T-helper 2 cell (primary cell): Measurements from ENCODE around the gene EHD1.
"Not testable (repeated sequence)": the region's sequence is repeated elsewhere in the genome, so short reads cannot be mapped to it uniquely, and the experiment has no call there.

Source experiments
- DNase-seq, 5 experiments: peaks; one replicate each; pipeline versions ENCODE4 v3.0.0 to v3.0.0-alpha.2; 2012 to 2022

Gene EHD1

GRCh38 chr11:64855596-64856304, 22.7 kb downstream of the EHD1 start:
- DNase-seq = peak in 1 of 5 experiments; percentile 60

- DNase-seq = peak in 2 of 5 experiments; percentile 35 to 65
Observed at GRCh38 chr11:64854534-64855502, 23.6 kb downstream of the EHD1 start.

- no peak for DNase-seq
Observed at GRCh38 chr11:64854157-64854533, 24.3 kb downstream of the EHD1 start.

- peak in 2 of 5 experiments; percentile 29 to 40 for DNase-seq
Observed at GRCh38 chr11:64853709-64854108, 24.7 kb downstream of the EHD1 start.

GRCh38 chr11:64852804-64853509, 25.5 kb downstream of the EHD1 start:
- DNase-seq = no peak

- peak in 1 of 5 experiments; percentile 29 for DNase-seq
Observed at GRCh38 chr11:64851831-64852351, 26.5 kb downstream of the EHD1 start.

GRCh38 chr11:64850979-64851567, 27.3 kb downstream of the EHD1 start:
- peak in 4 of 5 experiments; percentile 38 to 72 (median 56) for DNase-seq

- no peak for DNase-seq
Observed at GRCh38 chr11:64849598-64850356, 28.6 kb downstream of the EHD1 start.

- peak in 2 of 5 experiments; percentile 54 to 58 for DNase-seq
Observed at GRCh38 chr11:64848826-64849597, 29.4 kb downstream of the EHD1 start.

- no peak for DNase-seq
Observed at GRCh38 chr11:64848214-64848825, 30.1 kb downstream of the EHD1 start.

- DNase-seq = peak; percentile 82 to 93 (median 88)
Observed at GRCh38 chr11:64846998-64847666, 31.3 kb downstream of the EHD1 start.

GRCh38 chr11:64845776-64846129, 32.7 kb downstream of the EHD1 start:
- DNase-seq = not testable (repeated sequence)

- DNase-seq = no peak
Observed at GRCh38 chr11:64845129-64845775, 33.2 kb downstream of the EHD1 start.

GRCh38 chr11:64844330-64845128, 33.9 kb downstream of the EHD1 start, which contains the start of gene CDC42BPG:
Gene CDC42BPG, minus strand, starts transcription at chr11:64844653. Its CDS starts 84 bp downstream, at chr11:64844569.
- peak; percentile 49 to 77 (median 62) for DNase-seq

- DNase-seq = no peak
Observed at GRCh38 chr11:64843686-64844329, 34.6 kb downstream of the EHD1 start.

GRCh38 chr11:64842851-64843685, 35.4 kb downstream of the EHD1 start:
- no peak for DNase-seq

- no peak for DNase-seq
Observed at GRCh38 chr11:64842366-64842759, 36.1 kb downstream of the EHD1 start.
